WTC11 (cell line): ENCODE measurements around the gene LMBR1. TPM values are rescaled to one million over a fixed set of nuclear protein-coding genes. Genes with fewer than 3 reads are reported as not detected.

Experiments
- ATAC-seq: fragments of 200-7000 bp; cut with Tn5 transposase; 2 replicates; pipeline ENCODE4 v1.10.0; 2021; ENCODE audit warnings: mild to moderate bottlenecking, moderate library complexity
- CTCF ChIA-PET: fragments of 300-600 bp; sonication (Branson Sonifier 250); formaldehyde crosslinking; loops from one replicate; lab custom pipeline; 2021; ENCODE audit warnings: antibody characterized with exemption; lab: Charles Lee
- POLR2A ChIA-PET: fragments of 350-600 bp; sonication (Branson Sonifier 250); formaldehyde crosslinking; loops from one replicate; lab custom pipeline; 2021; ENCODE audit warnings: antibody characterized with exemption; lab: Charles Lee
- DNase-seq: peaks from one replicate; pipeline ENCODE4 v3.0.0; 2021; ENCODE audit warnings: low spot score
- H3K27ac Mint-ChIP-seq: 2 replicates; pipeline ENCODE4 v1.8.0; 2021; ENCODE audit warnings: mixed read lengths
- H3K27me3 Mint-ChIP-seq: 2 replicates; pipeline ENCODE4 v1.8.0; 2021; ENCODE audit warnings: low read depth, mild to moderate bottlenecking, moderate library complexity, mixed read lengths
- H3K36me3 Mint-ChIP-seq: 2 replicates; pipeline ENCODE4 v1.8.0; 2021; ENCODE audit warnings: mixed read lengths
- H3K4me1 Mint-ChIP-seq: 2 replicates; pipeline ENCODE4 v1.8.0; 2022; ENCODE audit warnings: mixed read lengths
- H3K4me3 Mint-ChIP-seq: 2 replicates; pipeline ENCODE4 v1.8.0; 2021; ENCODE audit warnings: mild to moderate bottlenecking, moderate library complexity, mixed read lengths
- H3K9me3 Mint-ChIP-seq: 2 replicates; pipeline ENCODE4 v1.8.0; 2021; ENCODE audit warnings: mixed read lengths
- CBFB ChIP-seq: sonication (generic); formaldehyde crosslinking; IDR thresholded peaks from 2 replicates; pipeline ENCODE4 v1.8.1; 2022; ENCODE audit warnings: mild to moderate bottlenecking, low read depth, missing genetic modification reagents
- EMX1 ChIP-seq: fragments of 250-450 bp; sonication (Bioruptor Pico); IDR thresholded peaks from 2 replicates; pipeline ENCODE4 v1.8.0; 2021; ENCODE audit warnings: mild to moderate bottlenecking
- JAZF1 ChIP-seq: fragments of 250-450 bp; sonication (Bioruptor Pico); IDR thresholded peaks from 2 replicates; pipeline ENCODE4 v1.9.0; 2021; ENCODE audit warnings: moderate library complexity, mild to moderate bottlenecking, inconsistent platforms
- MYBL2 ChIP-seq: sonication (generic); formaldehyde crosslinking; IDR thresholded peaks from 2 replicates; pipeline ENCODE4 v1.8.1; 2023; ENCODE audit warnings: mild to moderate bottlenecking, moderate library complexity, missing genetic modification reagents
- NFATC4 ChIP-seq: fragments of 250-450 bp; sonication (Bioruptor Pico); IDR thresholded peaks from 2 replicates; pipeline ENCODE4 v1.9.0; 2021; ENCODE audit warnings: mild to moderate bottlenecking
- NFE2L1 ChIP-seq: sonication (generic); formaldehyde crosslinking; IDR thresholded peaks from 2 replicates; pipeline ENCODE4 v1.8.1; 2023; ENCODE audit warnings: missing genetic modification reagents
- RELA ChIP-seq: sonication (generic); formaldehyde crosslinking; IDR thresholded peaks from 2 replicates; pipeline ENCODE4 v1.8.1; 2022; ENCODE audit warnings: missing genetic modification reagents, mild to moderate bottlenecking, borderline replicate concordance
- TP53 ChIP-seq: sonication (generic); formaldehyde crosslinking; IDR thresholded peaks from 2 replicates; pipeline ENCODE4 v1.8.1; 2023; ENCODE audit warnings: mild to moderate bottlenecking, missing genetic modification reagents
- ZBTB21 ChIP-seq: sonication (generic); formaldehyde crosslinking; IDR thresholded peaks from 2 replicates; pipeline ENCODE4 v1.8.1; 2023; ENCODE audit warnings: mild to moderate bottlenecking, missing genetic modification reagents, borderline replicate concordance
- ZNF232 ChIP-seq: sonication (generic); formaldehyde crosslinking; IDR thresholded peaks from 2 replicates; pipeline ENCODE4 v1.8.0; 2022; ENCODE audit warnings: mild to moderate bottlenecking, missing genetic modification reagents
- ZNF263 ChIP-seq: sonication (generic); formaldehyde crosslinking; IDR thresholded peaks from 2 replicates; pipeline ENCODE4 v1.8.1; 2022; ENCODE audit warnings: low read depth, mild to moderate bottlenecking, moderate library complexity, missing genetic modification reagents
- ZNF423 ChIP-seq: fragments of 250-450 bp; sonication (Bioruptor Pico); IDR thresholded peaks from 2 replicates; pipeline ENCODE4 v2.1.2; 2022; ENCODE audit warnings: mild to moderate bottlenecking, moderate library complexity
- total RNA-seq: library from RNA; stranded (reverse); gene quantifications from 3 replicates; pipeline ENCODE4 v1.2.3, GENCODE V29; 2021
- TF ChIP-seq, protein P1 (sequence below): sonication (generic); formaldehyde crosslinking; IDR thresholded peaks from 2 replicates; pipeline ENCODE4 v1.8.0; 2022; ENCODE audit warnings: mild to moderate bottlenecking, missing genetic modification reagents
- TF ChIP-seq, protein P2 (sequence below): sonication (generic); formaldehyde crosslinking; IDR thresholded peaks from 2 replicates; pipeline ENCODE4 v1.8.1; 2022; ENCODE audit warnings: low read depth, missing genetic modification reagents, borderline replicate concordance
- TF ChIP-seq, protein P3 (sequence below): sonication (generic); formaldehyde crosslinking; IDR thresholded peaks from 2 replicates; pipeline ENCODE4 v1.8.0; 2022; ENCODE audit warnings: mild to moderate bottlenecking, missing genetic modification reagents
- TF ChIP-seq, protein P4 (sequence below): sonication (generic); formaldehyde crosslinking; IDR thresholded peaks from 2 replicates; pipeline ENCODE4 v1.8.1; 2023; ENCODE audit warnings: mild to moderate bottlenecking, missing genetic modification reagents
- TF ChIP-seq, protein P5 (sequence below): fragments of 250-450 bp; sonication (Bioruptor Pico); IDR thresholded peaks from 2 replicates; pipeline ENCODE4 v1.8.0; 2021; ENCODE audit warnings: mild to moderate bottlenecking
- TF ChIP-seq, protein P6 (sequence below): fragments of 250-450 bp; sonication (Bioruptor Pico); IDR thresholded peaks from 2 replicates; pipeline ENCODE4 v1.9.0; 2021; ENCODE audit warnings: mild to moderate bottlenecking
- TF ChIP-seq, protein P7 (sequence below): sonication (generic); formaldehyde crosslinking; IDR thresholded peaks from 2 replicates; pipeline ENCODE4 v1.8.0; 2023; ENCODE audit warnings: missing genetic modification reagents

Gene LMBR1
- total RNA-seq, 1 experiment from 2014 or later: 55.6 TPM

DNA sequence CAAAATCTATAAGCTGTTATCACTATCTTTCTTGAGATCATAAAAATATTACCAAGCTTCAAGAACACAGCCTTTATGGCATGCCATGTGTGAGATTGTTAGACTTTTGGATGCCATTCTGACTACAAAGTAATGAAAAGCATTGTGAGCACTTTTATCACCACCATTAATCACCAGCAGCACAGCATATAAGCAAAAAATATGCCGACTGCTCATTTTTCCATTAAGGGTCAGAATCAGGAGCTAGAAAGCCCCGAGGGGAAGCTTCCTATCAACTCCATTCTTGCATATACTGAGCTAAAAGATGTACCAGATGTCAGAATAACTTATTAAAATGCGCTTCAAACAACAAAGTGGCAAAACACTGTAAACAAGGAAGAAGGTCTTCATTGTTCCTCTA is 114.3 kb downstream of the LMBR1 start:
- H3K4me1 Mint-ChIP-seq: peaks cover 3% of the 10 kb centered on the region; the same call in 1 of the 2 replicates
- no peaks in the 10 kb centered on the region for H3K27me3 Mint-ChIP-seq
- peaks cover 3% of the 10 kb centered on the region; the same call in 1 of the 2 replicates for H3K36me3 Mint-ChIP-seq
- CTCF ChIA-PET: interaction anchor here (1.2 to 2.5 kb wide), 2 partner anchors 10 to 25 kb away, joined by 4 to 13 read pairs; no protein-coding TSS in a partner anchor
- H3K4me3 Mint-ChIP-seq: no peak overlapping the region
- no peak overlapping the region for H3K27ac Mint-ChIP-seq
- POLR2A ChIA-PET: no interaction called here
- ATAC-seq (no peak), DNase-seq (no peak)
- H3K9me3 Mint-ChIP-seq: peaks cover 2% of the 10 kb centered on the region; the same call in 1 of the 2 replicates
- no peak for TF ChIP-seq NFATC4 (CRISPR knock-in tag)
- TF ChIP-seq ZNF232: no peak
- no peak for TF ChIP-seq EMX1
- TF ChIP-seq, protein P1, sequence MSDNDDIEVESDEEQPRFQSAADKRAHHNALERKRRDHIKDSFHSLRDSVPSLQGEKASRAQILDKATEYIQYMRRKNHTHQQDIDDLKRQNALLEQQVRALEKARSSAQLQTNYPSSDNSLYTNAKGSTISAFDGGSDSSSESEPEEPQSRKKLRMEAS (CRISPR knock-in tag): no peak
- TF ChIP-seq, protein P2, sequence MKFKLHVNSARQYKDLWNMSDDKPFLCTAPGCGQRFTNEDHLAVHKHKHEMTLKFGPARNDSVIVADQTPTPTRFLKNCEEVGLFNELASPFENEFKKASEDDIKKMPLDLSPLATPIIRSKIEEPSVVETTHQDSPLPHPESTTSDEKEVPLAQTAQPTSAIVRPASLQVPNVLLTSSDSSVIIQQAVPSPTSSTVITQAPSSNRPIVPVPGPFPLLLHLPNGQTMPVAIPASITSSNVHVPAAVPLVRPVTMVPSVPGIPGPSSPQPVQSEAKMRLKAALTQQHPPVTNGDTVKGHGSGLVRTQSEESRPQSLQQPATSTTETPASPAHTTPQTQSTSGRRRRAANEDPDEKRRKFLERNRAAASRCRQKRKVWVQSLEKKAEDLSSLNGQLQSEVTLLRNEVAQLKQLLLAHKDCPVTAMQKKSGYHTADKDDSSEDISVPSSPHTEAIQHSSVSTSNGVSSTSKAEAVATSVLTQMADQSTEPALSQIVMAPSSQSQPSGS (CRISPR knock-in tag): no peak
- no peak for TF ChIP-seq ZNF263 (CRISPR knock-in tag)
- TF ChIP-seq ZBTB21 (CRISPR knock-in tag): no peak
- TF ChIP-seq, protein P3, sequence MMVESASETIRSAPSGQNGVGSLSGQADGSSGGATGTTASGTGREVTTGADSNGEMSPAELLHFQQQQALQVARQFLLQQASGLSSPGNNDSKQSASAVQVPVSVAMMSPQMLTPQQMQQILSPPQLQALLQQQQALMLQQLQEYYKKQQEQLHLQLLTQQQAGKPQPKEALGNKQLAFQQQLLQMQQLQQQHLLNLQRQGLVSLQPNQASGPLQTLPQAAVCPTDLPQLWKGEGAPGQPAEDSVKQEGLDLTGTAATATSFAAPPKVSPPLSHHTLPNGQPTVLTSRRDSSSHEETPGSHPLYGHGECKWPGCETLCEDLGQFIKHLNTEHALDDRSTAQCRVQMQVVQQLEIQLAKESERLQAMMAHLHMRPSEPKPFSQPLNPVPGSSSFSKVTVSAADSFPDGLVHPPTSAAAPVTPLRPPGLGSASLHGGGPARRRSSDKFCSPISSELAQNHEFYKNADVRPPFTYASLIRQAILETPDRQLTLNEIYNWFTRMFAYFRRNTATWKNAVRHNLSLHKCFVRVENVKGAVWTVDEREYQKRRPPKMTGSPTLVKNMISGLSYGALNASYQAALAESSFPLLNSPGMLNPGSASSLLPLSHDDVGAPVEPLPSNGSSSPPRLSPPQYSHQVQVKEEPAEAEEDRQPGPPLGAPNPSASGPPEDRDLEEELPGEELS (CRISPR knock-in tag): no peak
- TF ChIP-seq, protein P4, sequence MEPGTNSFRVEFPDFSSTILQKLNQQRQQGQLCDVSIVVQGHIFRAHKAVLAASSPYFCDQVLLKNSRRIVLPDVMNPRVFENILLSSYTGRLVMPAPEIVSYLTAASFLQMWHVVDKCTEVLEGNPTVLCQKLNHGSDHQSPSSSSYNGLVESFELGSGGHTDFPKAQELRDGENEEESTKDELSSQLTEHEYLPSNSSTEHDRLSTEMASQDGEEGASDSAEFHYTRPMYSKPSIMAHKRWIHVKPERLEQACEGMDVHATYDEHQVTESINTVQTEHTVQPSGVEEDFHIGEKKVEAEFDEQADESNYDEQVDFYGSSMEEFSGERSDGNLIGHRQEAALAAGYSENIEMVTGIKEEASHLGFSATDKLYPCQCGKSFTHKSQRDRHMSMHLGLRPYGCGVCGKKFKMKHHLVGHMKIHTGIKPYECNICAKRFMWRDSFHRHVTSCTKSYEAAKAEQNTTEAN (CRISPR knock-in tag): no peak
- no peak for TF ChIP-seq CBFB (CRISPR knock-in tag)
- TF ChIP-seq RELA (CRISPR knock-in tag): no peak
- TF ChIP-seq NFE2L1 (CRISPR knock-in tag): no peak
- TF ChIP-seq TP53 (CRISPR knock-in tag): no peak
- TF ChIP-seq, protein P5, sequence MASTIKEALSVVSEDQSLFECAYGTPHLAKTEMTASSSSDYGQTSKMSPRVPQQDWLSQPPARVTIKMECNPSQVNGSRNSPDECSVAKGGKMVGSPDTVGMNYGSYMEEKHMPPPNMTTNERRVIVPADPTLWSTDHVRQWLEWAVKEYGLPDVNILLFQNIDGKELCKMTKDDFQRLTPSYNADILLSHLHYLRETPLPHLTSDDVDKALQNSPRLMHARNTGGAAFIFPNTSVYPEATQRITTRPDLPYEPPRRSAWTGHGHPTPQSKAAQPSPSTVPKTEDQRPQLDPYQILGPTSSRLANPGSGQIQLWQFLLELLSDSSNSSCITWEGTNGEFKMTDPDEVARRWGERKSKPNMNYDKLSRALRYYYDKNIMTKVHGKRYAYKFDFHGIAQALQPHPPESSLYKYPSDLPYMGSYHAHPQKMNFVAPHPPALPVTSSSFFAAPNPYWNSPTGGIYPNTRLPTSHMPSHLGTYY (CRISPR knock-in tag): no peak
- no peak for TF ChIP-seq MYBL2 (CRISPR knock-in tag)
- TF ChIP-seq, protein P6, sequence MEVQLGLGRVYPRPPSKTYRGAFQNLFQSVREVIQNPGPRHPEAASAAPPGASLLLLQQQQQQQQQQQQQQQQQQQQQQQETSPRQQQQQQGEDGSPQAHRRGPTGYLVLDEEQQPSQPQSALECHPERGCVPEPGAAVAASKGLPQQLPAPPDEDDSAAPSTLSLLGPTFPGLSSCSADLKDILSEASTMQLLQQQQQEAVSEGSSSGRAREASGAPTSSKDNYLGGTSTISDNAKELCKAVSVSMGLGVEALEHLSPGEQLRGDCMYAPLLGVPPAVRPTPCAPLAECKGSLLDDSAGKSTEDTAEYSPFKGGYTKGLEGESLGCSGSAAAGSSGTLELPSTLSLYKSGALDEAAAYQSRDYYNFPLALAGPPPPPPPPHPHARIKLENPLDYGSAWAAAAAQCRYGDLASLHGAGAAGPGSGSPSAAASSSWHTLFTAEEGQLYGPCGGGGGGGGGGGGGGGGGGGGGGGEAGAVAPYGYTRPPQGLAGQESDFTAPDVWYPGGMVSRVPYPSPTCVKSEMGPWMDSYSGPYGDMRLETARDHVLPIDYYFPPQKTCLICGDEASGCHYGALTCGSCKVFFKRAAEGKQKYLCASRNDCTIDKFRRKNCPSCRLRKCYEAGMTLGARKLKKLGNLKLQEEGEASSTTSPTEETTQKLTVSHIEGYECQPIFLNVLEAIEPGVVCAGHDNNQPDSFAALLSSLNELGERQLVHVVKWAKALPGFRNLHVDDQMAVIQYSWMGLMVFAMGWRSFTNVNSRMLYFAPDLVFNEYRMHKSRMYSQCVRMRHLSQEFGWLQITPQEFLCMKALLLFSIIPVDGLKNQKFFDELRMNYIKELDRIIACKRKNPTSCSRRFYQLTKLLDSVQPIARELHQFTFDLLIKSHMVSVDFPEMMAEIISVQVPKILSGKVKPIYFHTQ: no peak
- TF ChIP-seq JAZF1 (CRISPR knock-in tag): no peak
- TF ChIP-seq ZNF423 (CRISPR knock-in tag): no peak
- TF ChIP-seq, protein P7, sequence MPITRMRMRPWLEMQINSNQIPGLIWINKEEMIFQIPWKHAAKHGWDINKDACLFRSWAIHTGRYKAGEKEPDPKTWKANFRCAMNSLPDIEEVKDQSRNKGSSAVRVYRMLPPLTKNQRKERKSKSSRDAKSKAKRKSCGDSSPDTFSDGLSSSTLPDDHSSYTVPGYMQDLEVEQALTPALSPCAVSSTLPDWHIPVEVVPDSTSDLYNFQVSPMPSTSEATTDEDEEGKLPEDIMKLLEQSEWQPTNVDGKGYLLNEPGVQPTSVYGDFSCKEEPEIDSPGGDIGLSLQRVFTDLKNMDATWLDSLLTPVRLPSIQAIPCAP (CRISPR knock-in tag): no peak
